ENCODE measurements around the gene MBTD1.
"Not testable (repeated sequence)": the region's sequence is repeated elsewhere in the genome, so short reads cannot be mapped to it uniquely, and the experiment has no call there.

The MBTD1 gene

GRCh38 chr17:51259564-51260236 is at the start of gene MBTD1:
Gene MBTD1 (minus strand): TSS chr17:51260049. CDS start chr17:51225161, 34,888 bp downstream.
- DNase-seq = peak; percentile 69 to 100 (median 97)

- DNase-seq = no peak
Measured at GRCh38 chr17:51305182-51305581, 45.3 kb upstream of the MBTD1 start.

GRCh38 chr17:51299859-51300258 is 40.0 kb upstream of the MBTD1 start:
- DNase-seq = no peak

- peak in 5 of 56 donors; percentile 2 to 10 (median 4) for DNase-seq
Measured at GRCh38 chr17:51298508-51299371, 38.9 kb upstream of the MBTD1 start.

- not testable (repeated sequence) for DNase-seq
Measured at GRCh38 chr17:51294338-51294737, 34.5 kb upstream of the MBTD1 start.

- no peak for DNase-seq
Measured at GRCh38 chr17:51289696-51290111, 29.9 kb upstream of the MBTD1 start.

- no peak for DNase-seq
Measured at GRCh38 chr17:51287412-51287811, 27.6 kb upstream of the MBTD1 start.

- no peak for DNase-seq
Measured at GRCh38 chr17:51279183-51279582, 19.3 kb upstream of the MBTD1 start.

- DNase-seq = no peak
Measured at GRCh38 chr17:51275381-51275780, 15.5 kb upstream of the MBTD1 start.

GRCh38 chr17:51272812-51273211 is 13.0 kb upstream of the MBTD1 start:
- DNase-seq = no peak

GRCh38 chr17:51270636-51271035 is 10.8 kb upstream of the MBTD1 start:
- no peak for DNase-seq

GRCh38 chr17:51269991-51270390 is 10.1 kb upstream of the MBTD1 start:
- DNase-seq = no peak

- not testable (repeated sequence) for DNase-seq
Measured at GRCh38 chr17:51264466-51264865, 4.6 kb upstream of the MBTD1 start.

- no peak for DNase-seq
Measured at GRCh38 chr17:51263006-51263405, 3.2 kb upstream of the MBTD1 start.

- peak in 15 of 56 donors; percentile 5 to 74 (median 45) for DNase-seq
Measured at GRCh38 chr17:51261024-51261963, 1.4 kb upstream of the MBTD1 start.

- peak; percentile 71 to 100 (median 96) for DNase-seq
Measured at GRCh38 chr17:51260237-51261023, 581 bp upstream of the MBTD1 start, which contains the start of gene UTP18. Gene UTP18 (plus strand): TSS chr17:51260546. CDS start chr17:51260585, 39 bp downstream.

GRCh38 chr17:51258756-51259563 is 889 bp downstream of the MBTD1 start:
- peak in 4 of 56 donors; percentile 0 to 10 (median 8) for DNase-seq

GRCh38 chr17:51257150-51258081 is 2.4 kb downstream of the MBTD1 start:
- no peak for DNase-seq
